GM23338 (cell line): ENCODE data around the gene OIT3. TPM values are rescaled to one million over a fixed set of nuclear protein-coding genes. Genes with fewer than 3 reads are reported as not detected.
"Not testable (repeated sequence)": the region's sequence is repeated elsewhere in the genome, so short reads cannot be mapped to it uniquely, and the experiment has no call there.

Experiments
- ATAC-seq: fragments of 200-7000 bp; cut with Tn5 transposase; 3 replicates; pipeline ENCODE4 v1.9.1; 2020
- DNase-seq: peaks from one replicate; pipeline ENCODE4 v3.0.0-alpha.2; 2015; ENCODE audit warnings: low spot score
- H2AFZ ChIP-seq: fragments of 200-600 bp; sonication (generic); 2 replicates; pipeline ENCODE4 v1.8.0; 2016; ENCODE audit warnings: antibody characterized with exemption, mild to moderate bottlenecking, moderate library complexity
- H3F3A ChIP-seq: fragments of 200-600 bp; sonication (generic); replicated peaks from 2 replicates; pipeline ENCODE4 v1.8.0; 2017; ENCODE audit warnings: antibody characterized with exemption, mixed run types, low read depth
- H3K27ac ChIP-seq: fragments of 200-600 bp; sonication (generic); 2 replicates; pipeline ENCODE4 v1.6.1; 2016; ENCODE audit warnings: low read depth
- H3K27me3 ChIP-seq: fragments of 200-600 bp; sonication (generic); 2 replicates; pipeline ENCODE4 v1.8.0; 2016; ENCODE audit warnings: mild to moderate bottlenecking, mixed run types, moderate library complexity; ENCODE audit not compliant: insufficient read depth
- H3K36me3 ChIP-seq: fragments of 200-600 bp; sonication (generic); 2 replicates; pipeline ENCODE4 v1.8.0; 2016; ENCODE audit warnings: mild to moderate bottlenecking; ENCODE audit not compliant: insufficient read depth
- H3K4me1 ChIP-seq: fragments of 200-600 bp; sonication (generic); 2 replicates; pipeline ENCODE4 v1.8.0; 2016; ENCODE audit warnings: mild to moderate bottlenecking, moderate library complexity; ENCODE audit not compliant: insufficient read depth
- H3K4me2 ChIP-seq: fragments of 200-600 bp; sonication (generic); 2 replicates; pipeline ENCODE4 v1.7.1; 2017; ENCODE audit warnings: mixed run types
- H3K4me3 ChIP-seq: fragments of 200-600 bp; sonication (generic); 2 replicates; pipeline ENCODE4 v1.6.1; 2016; ENCODE audit warnings: mixed run types
- H3K79me2 ChIP-seq: fragments of 200-600 bp; sonication (generic); replicated peaks from 2 replicates; pipeline ENCODE4 v1.8.0; 2017; ENCODE audit warnings: mild to moderate bottlenecking; ENCODE audit not compliant: insufficient read depth
- H3K9me2 ChIP-seq: fragments of 200-600 bp; sonication (generic); 2 replicates; pipeline ENCODE4 v1.8.0; 2017; ENCODE audit not compliant: insufficient read depth
- H4K20me1 ChIP-seq: fragments of 200-600 bp; sonication (generic); replicated peaks from 2 replicates; pipeline ENCODE4 v1.8.0; 2017; ENCODE audit warnings: mild to moderate bottlenecking; ENCODE audit not compliant: insufficient read depth
- H3K27ac Mint-ChIP-seq: 2 replicates; pipeline ENCODE4 v1.8.0; 2020; ENCODE audit warnings: inconsistent platforms, mild to moderate bottlenecking, moderate library complexity, mixed read lengths
- H3K27me3 Mint-ChIP-seq: 3 replicates; pipeline ENCODE4 v1.8.0; 2022; ENCODE audit warnings: low read depth, mild to moderate bottlenecking, moderate library complexity, mixed read lengths, inconsistent platforms; ENCODE audit not compliant: insufficient read depth, poor library complexity
- H3K36me3 Mint-ChIP-seq: 3 replicates; pipeline ENCODE4 v1.8.0; 2021; ENCODE audit warnings: low read depth, mild to moderate bottlenecking, inconsistent platforms, moderate library complexity, mixed read lengths
- H3K4me1 Mint-ChIP-seq: 3 replicates; pipeline ENCODE4 v1.8.0; 2020; ENCODE audit warnings: mild to moderate bottlenecking, inconsistent platforms, mixed read lengths
- H3K4me3 Mint-ChIP-seq: 3 replicates; pipeline ENCODE4 v1.8.0; 2021; ENCODE audit warnings: moderate library complexity, mild to moderate bottlenecking, inconsistent platforms, mixed read lengths
- H3K9me3 Mint-ChIP-seq: 3 replicates; pipeline ENCODE4 v1.8.0; 2020; ENCODE audit warnings: moderate library complexity, mild to moderate bottlenecking, inconsistent platforms, mixed read lengths
- EZH2phosphoT487 ChIP-seq: fragments of 200-600 bp; sonication (generic); IDR thresholded peaks from one replicate; pipeline ENCODE4 v1.8.1; 2018; ENCODE audit warnings: antibody characterized with exemption; ENCODE audit not compliant: unreplicated experiment
- POLR2AphosphoS5 ChIP-seq: IDR thresholded peaks from 2 replicates; pipeline ENCODE4 v1.6.1; 2016; ENCODE audit warnings: antibody characterized with exemption, low read depth
- ZNF114 ChIP-seq: fragments of 250-450 bp; sonication (Bioruptor Pico); IDR thresholded peaks from 2 replicates; pipeline ENCODE4 v1.5.0; 2020; ENCODE audit warnings: mild to moderate bottlenecking, moderate library complexity
- polyA plus RNA-seq: library from polyadenylated mRNA; unstranded; fragments of >200 nt; fragmentation: Nextera tagmentation; extraction: Ambion mirVana; gene quantifications from 2 replicates; pipeline ENCODE4 v1.2.1, GENCODE V29; 2016
- total RNA-seq: library from RNA; depleted of rRNA; stranded (reverse); fragments of >200 nt; shearing (Covaris generic); gene quantifications from 2 replicates; pipeline ENCODE4 v1.2.3, GENCODE V29; 2014
- TF ChIP-seq, protein P1 (sequence below), 2 experiments: fragments of 200-600 bp in 1 of 2; sonication (generic) in 1 of 2; conservative IDR thresholded peaks; 2 replicates each; pipeline versions ENCODE4 v1.5.1 to v1.6.1; 2016 to 2017; ENCODE audit warnings: antibody characterized with exemption in 2 of 2, low read depth in 2 of 2, mild to moderate bottlenecking in 2 of 2, moderate library complexity in 1 of 2

The OIT3 gene
- total and polyA plus RNA-seq, 2 experiments from 2014 or later = not detected

DNA sequence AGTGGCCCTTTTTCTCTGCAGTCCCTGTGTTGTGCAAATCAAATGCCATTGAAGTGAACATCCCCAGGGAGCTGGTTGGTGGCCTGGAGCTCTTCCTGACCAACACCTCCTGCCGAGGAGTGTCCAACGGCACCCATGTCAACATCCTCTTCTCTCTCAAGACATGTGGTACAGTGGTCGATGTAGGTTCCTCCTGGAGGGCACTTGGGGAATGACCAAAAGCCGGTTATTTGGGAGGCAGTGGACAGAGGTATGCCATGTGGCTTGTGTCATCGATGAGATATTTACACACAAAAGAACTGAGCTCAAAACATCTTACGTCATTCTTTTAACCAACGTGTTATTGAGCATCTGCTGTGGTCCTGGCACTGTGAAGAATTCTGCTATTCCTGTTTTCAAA lies 19.7 kb downstream of the OIT3 start:
- Histone ChIP-seq H3K27me3 (no peaks in the 10 kb centered on the region), H3K9me2 (peaks cover 6% of the 10 kb centered on the region; the same call in 1 of the 2 replicates), H3K4me1 (no peaks in the 10 kb centered on the region), H3K4me2 (no peak overlapping the region), H3K4me3 (no peak overlapping the region), H3K27ac (no peak overlapping the region), H3K36me3 (no peaks in the 10 kb centered on the region), H3K79me2 (no peaks in the 10 kb centered on the region), H4K20me1 (no peaks in the 10 kb centered on the region), H3F3A (no peaks in the 10 kb centered on the region), H2AFZ (peak overlapping the region; percentile 12)
- TF ChIP-seq, protein P1, sequence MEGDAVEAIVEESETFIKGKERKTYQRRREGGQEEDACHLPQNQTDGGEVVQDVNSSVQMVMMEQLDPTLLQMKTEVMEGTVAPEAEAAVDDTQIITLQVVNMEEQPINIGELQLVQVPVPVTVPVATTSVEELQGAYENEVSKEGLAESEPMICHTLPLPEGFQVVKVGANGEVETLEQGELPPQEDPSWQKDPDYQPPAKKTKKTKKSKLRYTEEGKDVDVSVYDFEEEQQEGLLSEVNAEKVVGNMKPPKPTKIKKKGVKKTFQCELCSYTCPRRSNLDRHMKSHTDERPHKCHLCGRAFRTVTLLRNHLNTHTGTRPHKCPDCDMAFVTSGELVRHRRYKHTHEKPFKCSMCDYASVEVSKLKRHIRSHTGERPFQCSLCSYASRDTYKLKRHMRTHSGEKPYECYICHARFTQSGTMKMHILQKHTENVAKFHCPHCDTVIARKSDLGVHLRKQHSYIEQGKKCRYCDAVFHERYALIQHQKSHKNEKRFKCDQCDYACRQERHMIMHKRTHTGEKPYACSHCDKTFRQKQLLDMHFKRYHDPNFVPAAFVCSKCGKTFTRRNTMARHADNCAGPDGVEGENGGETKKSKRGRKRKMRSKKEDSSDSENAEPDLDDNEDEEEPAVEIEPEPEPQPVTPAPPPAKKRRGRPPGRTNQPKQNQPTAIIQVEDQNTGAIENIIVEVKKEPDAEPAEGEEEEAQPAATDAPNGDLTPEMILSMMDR (conservative IDR thresholded peaks at IDR 0.05; ENCODE audit: low read depth in 2 of 2) = peak in 1 of 2 experiments; percentile 31; a peak in 2 of 4 replicates
- TF ChIP-seq POLR2AphosphoS5 (no peak), ZNF114 (CRISPR knock-in tag) (no peak)
- H3K27ac Mint-ChIP-seq = no peak overlapping the region
- H3K27me3 Mint-ChIP-seq = peaks cover 3% of the 10 kb centered on the region
- H3K9me3 Mint-ChIP-seq = no peaks in the 10 kb centered on the region
- no peaks in the 10 kb centered on the region for H3K36me3 Mint-ChIP-seq
- ATAC-seq (peak; percentile 65), DNase-seq (peak; percentile 48)
- peaks cover 7% of the 10 kb centered on the region for H3K4me1 Mint-ChIP-seq
- no peak overlapping the region for H3K4me3 Mint-ChIP-seq

DNA sequence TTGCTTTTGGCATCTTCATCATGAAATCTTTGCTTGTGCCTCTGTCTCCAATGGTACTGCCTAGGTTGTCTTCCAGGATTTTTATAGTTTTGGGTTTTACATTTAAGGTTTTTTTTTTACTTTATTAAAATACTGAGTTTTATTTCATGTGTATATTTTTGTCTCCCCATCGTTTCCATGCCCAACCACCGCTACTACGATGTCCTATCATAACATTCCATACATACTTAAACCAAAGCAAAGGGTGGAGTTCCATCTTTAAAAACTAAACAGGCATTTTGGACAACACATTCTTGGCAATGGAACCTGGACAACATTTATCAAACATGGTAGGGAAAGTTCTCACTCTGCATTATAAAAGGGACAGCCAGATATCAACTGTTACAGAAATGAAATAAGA lies 23.7 kb downstream of the OIT3 start:
- H3K79me2 ChIP-seq, H3K27ac ChIP-seq, H4K20me1 ChIP-seq, H3K27me3 ChIP-seq, H3K36me3 ChIP-seq, ATAC-seq, H3K4me3 ChIP-seq, H3K27me3 Mint-ChIP-seq, H3K4me1 Mint-ChIP-seq, H3K4me1 ChIP-seq, H3K27ac Mint-ChIP-seq, DNase-seq, H3K9me3 Mint-ChIP-seq, H3K4me2 ChIP-seq, H3K36me3 Mint-ChIP-seq, H3K9me2 ChIP-seq, H3F3A ChIP-seq, H2AFZ ChIP-seq, H3K4me3 Mint-ChIP-seq: not testable (repeated sequence)

DNA sequence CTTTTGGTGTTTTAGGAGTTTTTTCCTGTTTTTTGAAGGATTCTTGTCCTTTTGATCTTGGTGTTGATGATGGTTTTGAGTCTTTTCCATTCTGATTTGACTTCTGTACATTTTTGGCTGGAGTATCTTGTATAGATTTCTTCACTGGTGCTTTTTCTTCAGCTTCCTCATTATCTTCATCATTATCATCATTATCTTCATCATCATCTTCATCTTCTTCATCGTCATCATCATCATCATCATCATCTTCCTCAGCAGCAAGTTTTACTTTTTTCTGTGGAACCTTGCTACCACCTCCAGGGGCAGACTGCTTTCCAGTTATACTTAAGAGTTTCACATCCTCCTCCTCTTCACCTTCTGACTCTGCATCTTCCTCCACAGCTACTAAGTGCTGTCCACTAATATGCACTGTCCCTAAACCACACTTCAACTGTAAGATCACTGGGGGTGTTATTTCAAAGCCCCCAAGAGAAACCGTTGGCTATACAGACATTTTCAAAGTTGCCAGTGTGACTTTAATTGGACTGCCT lies 24.3 kb downstream of the OIT3 start:
- not testable (repeated sequence) for H3K79me2 ChIP-seq, H3K27ac ChIP-seq, H3K36me3 Mint-ChIP-seq, H3K4me1 ChIP-seq, H3K4me3 ChIP-seq, H3K27me3 Mint-ChIP-seq, H3K4me1 Mint-ChIP-seq, H3F3A ChIP-seq, H4K20me1 ChIP-seq, DNase-seq, H3K9me2 ChIP-seq, H3K4me2 ChIP-seq, H3K4me3 Mint-ChIP-seq, H3K27me3 ChIP-seq, H3K36me3 ChIP-seq, H2AFZ ChIP-seq, H3K9me3 Mint-ChIP-seq, H3K27ac Mint-ChIP-seq, ATAC-seq

DNA sequence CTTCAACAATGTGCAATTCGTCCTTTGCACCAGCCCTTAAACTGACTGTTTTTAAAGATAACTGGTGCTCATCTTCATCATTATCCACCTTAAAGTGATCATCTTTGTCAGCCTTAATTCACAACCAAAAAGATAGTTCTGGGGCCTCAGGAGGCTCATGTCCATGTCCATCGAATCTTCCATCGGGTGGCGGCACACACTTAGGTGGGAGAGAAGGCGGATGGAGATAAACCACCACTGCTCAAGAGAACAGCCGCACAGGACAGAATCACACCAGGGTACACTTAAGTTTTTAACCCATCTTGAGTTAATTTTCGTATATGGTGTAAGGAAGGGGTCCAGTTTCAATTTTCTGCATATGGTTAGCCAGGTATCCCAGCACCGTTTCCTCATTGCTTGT lies 24.8 kb downstream of the OIT3 start:
- no peaks in the 10 kb centered on the region for H3K4me1 ChIP-seq
- DNase-seq (peak; percentile 10), ATAC-seq (no peak)
- no peaks in the 10 kb centered on the region for H3K79me2 ChIP-seq
- no peak overlapping the region for H3K4me3 Mint-ChIP-seq
- no peaks in the 10 kb centered on the region for H3K27me3 Mint-ChIP-seq
- no peak overlapping the region for H3K4me3 ChIP-seq
- H3K36me3 ChIP-seq = no peaks in the 10 kb centered on the region
- H3K27me3 ChIP-seq = no peaks in the 10 kb centered on the region
- H3K4me2 ChIP-seq = no peak overlapping the region
- TF ChIP-seq EZH2phosphoT487 = no peak
- TF ChIP-seq, protein P1 (conservative IDR thresholded peaks at IDR 0.05; ENCODE audit: low read depth in 2 of 2) = peak; percentile 18 to 69; a peak in 2 of 4 replicates
- no peak overlapping the region for H3K27ac ChIP-seq
- H4K20me1 ChIP-seq = no peaks in the 10 kb centered on the region
- H2AFZ ChIP-seq = no peak overlapping the region
- no peaks in the 10 kb centered on the region for H3K9me2 ChIP-seq
- H3K36me3 Mint-ChIP-seq = no peaks in the 10 kb centered on the region
- H3K27ac Mint-ChIP-seq = no peak overlapping the region
- peaks cover 4% of the 10 kb centered on the region; the same call in 2 of the 3 replicates for H3K4me1 Mint-ChIP-seq
- H3F3A ChIP-seq = no peaks in the 10 kb centered on the region
- peaks cover 7% of the 10 kb centered on the region; the same call in 2 of the 3 replicates for H3K9me3 Mint-ChIP-seq

DNA sequence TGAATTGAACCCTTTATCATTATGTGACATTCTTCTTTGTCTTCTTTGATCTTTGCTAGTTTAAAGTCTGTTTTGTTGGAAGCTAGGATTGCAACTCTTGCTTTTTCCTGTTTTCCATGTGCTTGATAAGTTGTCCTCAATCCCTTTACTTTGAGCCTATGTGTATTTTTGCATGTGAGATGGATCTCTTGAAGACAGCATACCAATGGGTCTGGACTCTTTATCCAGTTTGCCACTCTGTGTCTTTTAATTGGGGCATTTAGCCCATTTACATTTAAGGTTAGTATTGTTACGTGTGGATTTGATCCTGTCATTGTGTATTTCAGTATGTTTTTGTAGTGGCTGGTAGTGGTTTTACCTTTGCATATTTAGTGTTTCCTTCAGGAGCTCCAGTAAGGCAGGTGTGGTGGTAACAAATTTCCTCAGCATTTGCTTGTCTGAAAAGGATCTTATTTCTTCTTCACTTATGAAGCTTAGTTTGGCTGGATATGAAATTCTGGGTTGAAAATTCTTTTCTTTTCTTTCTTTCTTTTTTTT lies 27.7 kb downstream of the OIT3 start:
- H3K27me3 ChIP-seq, H3K36me3 ChIP-seq, H3K4me1 Mint-ChIP-seq, H3K4me2 ChIP-seq, H3F3A ChIP-seq, H3K9me2 ChIP-seq, H4K20me1 ChIP-seq, H3K36me3 Mint-ChIP-seq, H3K9me3 Mint-ChIP-seq, H3K79me2 ChIP-seq, H3K4me3 ChIP-seq, H3K4me3 Mint-ChIP-seq, DNase-seq, H3K27ac Mint-ChIP-seq, H2AFZ ChIP-seq, ATAC-seq, H3K4me1 ChIP-seq, H3K27me3 Mint-ChIP-seq, H3K27ac ChIP-seq: not testable (repeated sequence)
